ENCODE measurements around the gene CERS3. TPM values are rescaled to one million over a fixed set of nuclear protein-coding genes. Genes with fewer than 3 reads are reported as not detected.

CERS3 gene
- total RNA-seq, 1 experiment from 2014 or later = not detected

DNA sequence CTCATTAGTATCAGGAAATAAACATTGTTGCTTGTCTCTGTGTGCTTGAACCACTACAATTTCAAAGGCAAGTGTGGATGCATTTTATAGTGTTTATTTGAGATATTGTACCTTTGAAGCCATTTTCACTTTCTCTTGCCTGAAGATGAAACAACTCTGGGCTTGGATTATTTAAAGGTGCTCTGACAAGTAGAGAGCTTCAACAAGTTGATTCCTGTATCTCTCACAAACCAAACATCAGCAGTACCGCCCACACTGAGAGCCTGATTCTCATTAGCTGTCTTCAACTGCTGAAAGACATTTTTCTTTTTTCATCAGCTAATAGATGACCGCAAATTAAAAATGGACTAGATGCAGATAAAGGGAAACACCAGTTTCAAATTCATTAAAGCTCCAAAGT lies 806 bp upstream of the CERS3 start:
- DNase-seq (ENCODE audit: low spot score) = no peak

- no peak for DNase-seq (ENCODE audit: low spot score)
These were observed 2.7 kb downstream of the CERS3 start for GRCh38 chr15:100526027-100526481.

DNA sequence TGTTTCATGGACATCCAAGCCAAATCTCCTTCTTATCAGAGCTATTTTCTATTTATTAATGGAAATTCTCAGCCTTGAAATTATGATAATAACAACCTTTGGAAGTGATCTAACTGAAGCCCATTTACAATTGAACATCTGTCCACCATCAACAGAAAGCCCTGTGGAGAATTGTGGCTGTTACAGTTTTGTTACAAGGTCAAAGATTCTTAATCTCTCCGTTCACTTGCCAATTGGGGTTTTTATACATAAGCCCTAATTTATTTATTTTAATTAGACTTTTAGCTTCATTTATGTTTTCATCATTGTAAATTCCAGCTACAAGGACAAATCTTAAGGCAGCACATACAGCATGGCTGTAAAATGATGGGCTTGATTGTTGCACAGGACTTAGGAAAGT lies 3.3 kb downstream of the CERS3 start:
- DNase-seq (ENCODE audit: low spot score) = no peak

GRCh38 chr15:100524326-100524725 lies 4.4 kb downstream of the CERS3 start:
- DNase-seq (ENCODE audit: low spot score) = no peak

GRCh38 chr15:100521907-100522306 lies 6.8 kb downstream of the CERS3 start:
- no peak for DNase-seq (ENCODE audit: low spot score)

- no peak for DNase-seq (ENCODE audit: low spot score)
These were observed 8.4 kb downstream of the CERS3 start for GRCh38 chr15:100520132-100520921.

DNA sequence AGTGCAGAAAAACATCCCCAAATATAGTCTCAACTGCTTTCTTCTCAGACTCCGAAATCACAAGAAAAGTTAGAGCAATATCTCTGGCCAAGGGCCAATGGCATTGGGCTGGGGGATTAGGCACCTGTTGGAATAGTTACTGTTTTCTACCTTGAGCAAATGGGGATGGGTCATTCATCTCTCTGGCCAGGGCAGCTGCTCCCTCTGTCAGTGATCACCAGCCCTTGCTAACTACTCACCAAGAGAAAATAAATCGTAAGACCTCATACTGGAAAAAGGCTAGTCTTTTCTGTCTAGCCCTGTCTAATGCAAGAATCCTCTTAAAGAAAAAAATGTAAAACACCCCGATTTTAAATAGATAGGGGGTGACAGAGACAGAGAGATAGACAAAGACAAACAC lies 10.9 kb downstream of the CERS3 start:
- no peak for DNase-seq (ENCODE audit: low spot score)

GRCh38 chr15:100516643-100517512 lies 11.9 kb downstream of the CERS3 start:
- no peak for DNase-seq (ENCODE audit: low spot score)

GRCh38 chr15:100515758-100516157 lies 13.0 kb downstream of the CERS3 start:
- no peak for DNase-seq (ENCODE audit: low spot score)

DNA sequence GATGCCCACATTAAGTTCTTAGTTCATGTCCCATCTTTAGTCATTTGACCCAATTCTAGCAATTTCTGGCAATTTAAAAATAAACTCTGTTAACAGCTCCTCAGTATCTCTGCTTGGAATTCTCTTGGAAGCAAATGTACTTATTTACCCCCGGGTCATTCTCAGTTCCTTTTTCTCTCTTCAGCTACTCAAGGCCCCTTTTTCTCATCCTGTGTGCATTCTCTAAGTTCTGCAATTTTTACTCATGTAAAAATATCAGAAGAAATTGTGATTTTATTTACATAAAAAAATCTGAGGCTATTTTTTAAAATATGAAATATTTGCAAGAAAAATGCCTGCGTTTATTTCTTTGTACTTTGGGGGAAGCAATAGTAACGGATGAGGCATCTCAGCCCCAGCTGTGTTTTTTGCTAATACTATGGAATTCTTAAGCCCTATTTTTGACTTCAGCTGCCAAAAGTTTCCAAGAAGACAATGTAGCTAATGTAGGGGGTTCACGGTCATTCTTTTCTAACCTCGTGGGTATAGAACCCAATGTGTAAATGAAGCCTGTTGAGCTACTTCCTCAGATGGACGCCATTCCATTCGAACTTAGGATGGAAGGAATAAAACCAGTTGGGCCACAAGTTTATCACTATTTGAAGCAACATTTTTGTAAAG lies 20.0 kb downstream of the CERS3 start:
- no peak for DNase-seq (ENCODE audit: low spot score)

DNA sequence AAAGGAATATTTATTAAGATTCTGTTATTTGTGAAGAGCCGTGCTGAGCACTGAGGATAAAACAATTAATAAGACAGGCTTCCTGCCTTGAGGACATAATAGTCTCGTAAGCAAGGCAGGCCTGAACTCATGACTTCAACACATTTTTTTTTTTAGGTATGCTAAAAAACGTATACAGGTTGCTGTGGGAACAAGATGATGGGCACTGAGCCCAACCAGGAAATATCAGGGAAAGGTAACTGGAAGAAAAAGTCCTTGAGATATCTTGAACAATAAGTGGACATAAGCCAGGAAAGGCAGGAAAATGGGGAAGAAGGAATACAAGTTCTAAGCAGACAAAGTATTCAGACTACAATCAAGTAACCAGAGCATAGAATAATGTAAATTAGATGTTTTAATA lies 26.1 kb downstream of the CERS3 start:
- no peak for DNase-seq (ENCODE audit: low spot score)

DNA sequence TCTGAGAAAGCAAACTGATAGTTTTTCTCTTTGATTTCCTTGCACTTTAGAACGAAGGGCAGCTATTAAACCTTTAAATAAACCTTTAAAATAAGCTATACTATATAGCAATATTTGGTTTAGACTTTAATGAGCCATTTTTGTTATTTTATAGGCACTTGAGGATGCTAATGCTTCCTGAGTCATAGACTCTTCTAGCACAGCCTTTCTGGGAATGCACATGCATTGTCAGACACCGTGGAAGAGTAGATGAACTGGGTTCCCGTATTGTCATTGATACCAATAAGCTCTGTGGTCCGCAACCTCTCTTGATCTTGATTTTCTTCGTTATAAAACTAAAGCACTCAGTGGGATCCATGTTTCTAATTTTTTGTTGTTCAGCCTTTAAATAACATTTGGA lies 27.6 kb downstream of the CERS3 start:
- no peak for DNase-seq (ENCODE audit: low spot score)

- no peak for DNase-seq (ENCODE audit: low spot score)
These were observed 28.3 kb downstream of the CERS3 start for GRCh38 chr15:100500226-100500990.

- DNase-seq (ENCODE audit: low spot score) = no peak
These were observed 32.9 kb downstream of the CERS3 start for GRCh38 chr15:100495861-100496260.

GRCh38 chr15:100493213-100493612 lies 35.5 kb downstream of the CERS3 start:
- no peak for DNase-seq (ENCODE audit: low spot score)

GRCh38 chr15:100484443-100484842 lies 44.3 kb downstream of the CERS3 start:
- DNase-seq (ENCODE audit: low spot score) = no peak

GRCh38 chr15:100483370-100483769 lies 45.4 kb downstream of the CERS3 start:
- DNase-seq (ENCODE audit: low spot score) = no peak

- no peak for DNase-seq (ENCODE audit: low spot score)
These were observed 51.9 kb downstream of the CERS3 start for GRCh38 chr15:100476805-100477204.

DNA sequence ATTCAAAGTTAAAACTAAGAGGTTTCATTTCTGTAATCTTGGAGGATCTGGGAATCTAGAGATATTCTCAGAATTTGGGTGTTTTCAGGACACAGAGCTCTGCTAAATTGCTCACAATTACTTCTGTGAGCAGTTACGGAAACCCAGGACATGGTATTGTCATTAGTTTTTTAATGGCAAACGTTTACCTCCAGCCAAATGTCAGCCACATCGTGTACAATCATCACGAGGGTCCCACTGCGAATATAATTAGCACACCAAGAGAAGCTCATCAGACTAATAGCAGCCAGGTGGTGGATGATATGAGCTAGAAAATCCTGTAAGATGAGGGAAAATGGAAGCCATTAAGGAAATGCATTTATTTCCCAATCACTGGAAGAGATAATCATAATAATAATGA lies 56.0 kb downstream of the CERS3 start:
- no peak for DNase-seq (ENCODE audit: low spot score)

- DNase-seq (ENCODE audit: low spot score) = no peak
These were observed 56.8 kb downstream of the CERS3 start for GRCh38 chr15:100471933-100472332.

- DNase-seq (ENCODE audit: low spot score) = no peak
These were observed 60.5 kb downstream of the CERS3 start for GRCh38 chr15:100468285-100468684.

- no peak for DNase-seq (ENCODE audit: low spot score)
These were observed 62.7 kb downstream of the CERS3 start for GRCh38 chr15:100466073-100466472.

Measured in A172 (cell line).